Peyer's patch (tissue), 4 donors: ENCODE data around the gene SPRR5. TPM values are rescaled to one million over a fixed set of nuclear protein-coding genes. Genes with fewer than 3 reads are reported as not detected.

ENCODE experiments used
- DNase-seq, 3 donors: peaks; one replicate each; pipeline ENCODE4 v3.0.0-alpha.2; 2017 to 2019
- H3K27ac ChIP-seq, 4 donors: fragments of 200-600 bp; sonication (generic); one replicate each; pipeline ENCODE4 v1.5.1; 2016 to 2019
- H3K27me3 ChIP-seq, 2 donors: fragments of 200-600 bp; sonication (generic); one replicate each; pipeline ENCODE4 v1.5.1; 2019
- H3K36me3 ChIP-seq, 3 donors: fragments of 200-600 bp; sonication (generic); one replicate each; pipeline ENCODE4 v1.5.1; 2016 to 2019
- H3K4me1 ChIP-seq, 4 donors: fragments of 200-600 bp; sonication (generic); one replicate each; pipeline ENCODE4 v1.5.1; 2016 to 2019
- H3K4me3 ChIP-seq, 4 donors: fragments of 200-600 bp; sonication (generic); 1 replicate in 3 of 4; 2 replicates in 1 of 4; pipeline ENCODE4 v1.5.1; 2016 to 2019; ENCODE audit warnings: mild to moderate bottlenecking in 1 of 4
- H3K9me3 ChIP-seq, 4 donors: fragments of 200-600 bp; sonication (generic); one replicate each; pipeline ENCODE4 v1.5.1; 2016 to 2019; ENCODE audit warnings: mild to moderate bottlenecking in 1 of 4
- CTCF ChIP-seq, 6 experiments: fragments of 450-650 bp in 4 of 6; fragments of 200-600 bp in 2 of 6; sonication (generic) in 1 of 6; IDR thresholded peaks; one replicate each; pipeline ENCODE4 v1.5.1; 2017 to 2019; ENCODE audit warnings: antibody characterized with exemption in 6 of 6, mild to moderate bottlenecking in 3 of 6, moderate library complexity in 1 of 6
- POLR2A ChIP-seq, 2 donors: fragments of 450-650 bp; IDR thresholded peaks; one replicate each; pipeline ENCODE4 v1.5.1; 2017; ENCODE audit warnings: antibody characterized with exemption in 2 of 2, mild to moderate bottlenecking in 2 of 2, moderate library complexity in 2 of 2
- total RNA-seq, 4 donors: library from RNA; depleted of rRNA; stranded (reverse); fragments of >200 nt; gene quantifications; one replicate each; pipeline ENCODE4 v1.1.0, GENCODE V29; 2016

Gene SPRR5
- total RNA-seq, 4 donors from 2014 or later, result not detected

GRCh38 chr1:152912900-152913299 lies 34.1 kb upstream of the SPRR5 start:
- no peak for DNase-seq
- H3K9me3 ChIP-seq, result peaks cover 0 to 4% (median 0%) of the 10 kb centered on the region in 4 donors
- TF ChIP-seq CTCF (IDR thresholded peaks at IDR 0.05) (no peak), POLR2A (IDR thresholded peaks at IDR 0.05) (no peak)

GRCh38 chr1:152917794-152918193 lies 29.2 kb upstream of the SPRR5 start:
- peak in 1 of 6 experiments; percentile 16 for TF ChIP-seq CTCF (IDR thresholded peaks at IDR 0.05)
- TF ChIP-seq POLR2A (IDR thresholded peaks at IDR 0.05), result no peak
- Histone ChIP-seq H3K4me3 (no peak overlapping the region), H3K27ac (no peak overlapping the region), H3K27me3 (no peaks in the 10 kb centered on the region), H3K9me3 (no peaks in the 10 kb centered on the region), H3K4me1 (no peaks in the 10 kb centered on the region), H3K36me3 (no peaks in the 10 kb centered on the region)
- no peak for DNase-seq

More at GRCh38 chr1:152912900-152913299, 34.1 kb upstream of the SPRR5 start:
- H3K4me1 ChIP-seq, result no peaks in the 10 kb centered on the region
- H3K36me3 ChIP-seq, result no peaks in the 10 kb centered on the region
- no peaks in the 10 kb centered on the region for H3K27me3 ChIP-seq
- H3K4me3 ChIP-seq, result no peak overlapping the region
- no peak overlapping the region for H3K27ac ChIP-seq

GRCh38 chr1:152919071-152919470 lies 27.9 kb upstream of the SPRR5 start:
- no peak for DNase-seq
- Histone ChIP-seq H3K4me1 (no peaks in the 10 kb centered on the region), H3K36me3 (no peaks in the 10 kb centered on the region), H3K27me3 (no peaks in the 10 kb centered on the region), H3K9me3 (no peaks in the 10 kb centered on the region), H3K4me3 (no peak overlapping the region), H3K27ac (no peak overlapping the region)
- TF ChIP-seq POLR2A (IDR thresholded peaks at IDR 0.05) (no peak), CTCF (IDR thresholded peaks at IDR 0.05) (no peak)

- Histone ChIP-seq H3K4me3 (no peak overlapping the region), H3K27ac (no peak overlapping the region), H3K36me3 (no peaks in the 10 kb centered on the region), H3K4me1 (no peaks in the 10 kb centered on the region), H3K27me3 (no peaks in the 10 kb centered on the region), H3K9me3 (no peaks in the 10 kb centered on the region)
- DNase-seq, result no peak
- TF ChIP-seq CTCF (IDR thresholded peaks at IDR 0.05) (no peak), POLR2A (IDR thresholded peaks at IDR 0.05) (no peak)
Observed at GRCh38 chr1:152924191-152924590, 22.8 kb upstream of the SPRR5 start.

- TF ChIP-seq POLR2A (IDR thresholded peaks at IDR 0.05) (no peak), CTCF (IDR thresholded peaks at IDR 0.05) (peak in 3 of 6 experiments; percentile 11 to 22 (median 22))
Observed at GRCh38 chr1:152926091-152926490, 20.9 kb upstream of the SPRR5 start.

GRCh38 chr1:152928671-152929070 lies 18.3 kb upstream of the SPRR5 start:
- Histone ChIP-seq H3K27me3 (no peaks in the 10 kb centered on the region), H3K9me3 (no peaks in the 10 kb centered on the region), H3K27ac (no peak overlapping the region), H3K4me3 (no peak overlapping the region), H3K4me1 (no peaks in the 10 kb centered on the region), H3K36me3 (no peaks in the 10 kb centered on the region)
- DNase-seq, result no peak
- TF ChIP-seq POLR2A (IDR thresholded peaks at IDR 0.05) (no peak), CTCF (IDR thresholded peaks at IDR 0.05) (no peak)

More at GRCh38 chr1:152926091-152926490, 20.9 kb upstream of the SPRR5 start:
- no peak overlapping the region for H3K4me3 ChIP-seq
- no peak for DNase-seq
- no peak overlapping the region for H3K27ac ChIP-seq
- H3K27me3 ChIP-seq, result no peaks in the 10 kb centered on the region
- H3K4me1 ChIP-seq, result no peaks in the 10 kb centered on the region
- H3K36me3 ChIP-seq, result no peaks in the 10 kb centered on the region
- no peaks in the 10 kb centered on the region for H3K9me3 ChIP-seq
